HCT116 (cell line): ENCODE results near the gene NLGN2. TPM values are rescaled to one million over a fixed set of nuclear protein-coding genes. Genes with fewer than 3 reads are reported as not detected.

Source experiments
- ATAC-seq: fragments of 200-7000 bp; cut with Tn5 transposase; 2 replicates; pipeline ENCODE4 v1.9.1; 2020; ENCODE audit warnings: mild to moderate bottlenecking, moderate library complexity
- BruUV-seq: library from RNA; stranded (reverse); fragments of 400-500 nt; replicated peaks from 2 replicates; lab custom pipeline; 2021; lab: Mats Ljungman, UMichigan
- CTCF ChIA-PET: fragments of 300-600 bp; sonication (Branson Sonifier 250); formaldehyde crosslinking; loops from one replicate; lab custom pipeline; 2021; ENCODE audit warnings: antibody characterized with exemption; lab: Charles Lee
- POLR2A ChIA-PET: fragments of 300-600, 350-600 bp; sonication (Branson Sonifier 250); formaldehyde crosslinking; loops from one replicate; lab custom pipeline; 2021; ENCODE audit warnings: antibody characterized with exemption; lab: Charles Lee
- RAD21 ChIA-PET, 2 experiments: fragments of 300-600 bp; sonication (Branson Sonifier 250); formaldehyde crosslinking; loops; one replicate each; lab custom pipeline; 2023; ENCODE audit warnings: low total read pairs in 2 of 2; ENCODE audit not compliant: uncharacterized antibody in 2 of 2, unreplicated experiment in 2 of 2, low non-redundant PET in 1 of 2; lab: Charles Lee
- DNase-seq: peaks from one replicate; pipeline ENCODE4 v3.0.0-alpha.2; 2010; ENCODE audit warnings: low read depth, low spot score
- H2AFZ ChIP-seq: fragments of 200-600 bp; shearing (Covaris generic), sonication (generic); 2 replicates; pipeline ENCODE4 v1.6.1; 2017; ENCODE audit warnings: low read depth, mixed run types, mixed read lengths, antibody characterized with exemption, low read length; ENCODE audit not compliant: poor library complexity, severe bottlenecking
- H3K27ac ChIP-seq: 2 replicates; pipeline ENCODE4 v1.5.1; 2012; ENCODE audit warnings: low read depth, low read length
- H3K27me3 ChIP-seq: fragments of 200-600 bp; sonication (generic); 2 replicates; pipeline ENCODE4 v1.6.1; 2016; ENCODE audit warnings: mixed run types, low read length, mixed read lengths; ENCODE audit not compliant: insufficient read depth
- H3K36me3 ChIP-seq, 2 experiments: fragments of 200-500 bp in 1 of 2; fragments of 200-600 bp in 1 of 2; sonication (Bioruptor generic) in 1 of 2; sonication (generic) in 1 of 2; 2 replicates each; pipeline versions ENCODE4 v1.5.1 to v1.6.1; 2014 to 2016; ENCODE audit warnings: low read length in 2 of 2, inconsistent platforms in 1 of 2, mixed read lengths in 1 of 2, mixed run types in 1 of 2; ENCODE audit not compliant: insufficient read depth in 2 of 2, control insufficient read depth in 1 of 2
- H3K4me1 ChIP-seq, 2 experiments: fragments of 200-600 bp in 1 of 2; sonication (generic) in 1 of 2; 2 replicates each; pipeline versions ENCODE4 v1.5.1 to v1.6.1; 2012 to 2017; ENCODE audit warnings: low read length in 2 of 2, inconsistent platforms in 1 of 2, mild to moderate bottlenecking in 1 of 2, mixed read lengths in 1 of 2, mixed run types in 1 of 2, moderate library complexity in 1 of 2; ENCODE audit not compliant: insufficient read depth in 2 of 2, control insufficient read depth in 1 of 2
- H3K4me2 ChIP-seq: fragments of 200-600 bp; sonication (generic); 2 replicates; pipeline ENCODE4 v1.6.1; 2017; ENCODE audit warnings: mixed run types, low read length, mixed read lengths
- H3K4me3 ChIP-seq, 2 experiments: fragments of 200-600 bp in 1 of 2; sonication (generic) in 1 of 2; replicated peaks in 1 of 2; 2 replicates each; pipeline ENCODE4 v1.5.1; 2011 to 2016; ENCODE audit warnings: low read length in 2 of 2, control low read depth in 1 of 2, low read depth in 1 of 2, mild to moderate bottlenecking in 1 of 2, mixed read lengths in 1 of 2, mixed run types in 1 of 2
- H3K79me2 ChIP-seq: fragments of 200-600 bp; sonication (generic); 2 replicates; pipeline ENCODE4 v1.6.1; 2017; ENCODE audit warnings: mild to moderate bottlenecking, mixed run types, low read length, moderate library complexity, mixed read lengths; ENCODE audit not compliant: insufficient read depth
- H3K9ac ChIP-seq: fragments of 200-600 bp; sonication (generic); 2 replicates; pipeline ENCODE4 v1.6.1; 2016; ENCODE audit warnings: low read length, mixed read lengths
- H3K9me2 ChIP-seq: fragments of 200-600 bp; sonication (generic), shearing (Covaris generic); 2 replicates; pipeline ENCODE4 v1.6.1; 2017; ENCODE audit warnings: mixed run types, mild to moderate bottlenecking, moderate library complexity; ENCODE audit not compliant: insufficient read depth
- H3K9me3 ChIP-seq, 2 experiments: fragments of 200-500 bp in 1 of 2; fragments of 200-600 bp in 1 of 2; sonication (Bioruptor generic) in 1 of 2; sonication (generic) in 1 of 2; 2 replicates each; pipeline ENCODE4 v1.6.1; 2014 to 2017; ENCODE audit warnings: low read length in 2 of 2, mixed read lengths in 2 of 2, inconsistent platforms in 1 of 2, low read depth in 1 of 2, mild to moderate bottlenecking in 1 of 2, mixed run types in 1 of 2, moderate library complexity in 1 of 2; ENCODE audit not compliant: control insufficient read depth in 1 of 2, insufficient read depth in 1 of 2
- H4K20me1 ChIP-seq: fragments of 200-600 bp; sonication (generic), shearing (Covaris generic); 2 replicates; pipeline ENCODE4 v1.6.1; 2017; ENCODE audit warnings: mixed run types, mild to moderate bottlenecking, moderate library complexity; ENCODE audit not compliant: insufficient read depth
- EZH2 ChIP-seq: fragments of 200-600 bp; sonication (generic); IDR thresholded peaks from 2 replicates; pipeline ENCODE4 v1.6.1; 2017; ENCODE audit warnings: antibody characterized with exemption, mixed run types
- EZH2phosphoT487 ChIP-seq: fragments of 200-600 bp; IDR thresholded peaks from 2 replicates; pipeline ENCODE4 v1.6.1; 2018; ENCODE audit warnings: antibody characterized with exemption, borderline replicate concordance
- JUND ChIP-seq: IDR thresholded peaks from 2 replicates; pipeline ENCODE4 v1.6.1; 2012
- RAD21 ChIP-seq: IDR thresholded peaks from 2 replicates; pipeline ENCODE4 v1.6.1; 2012; ENCODE audit warnings: low read depth, mild to moderate bottlenecking
- SRF ChIP-seq: IDR thresholded peaks from 2 replicates; pipeline ENCODE4 v1.6.1; 2012; ENCODE audit warnings: low read depth
- TCF7L2 ChIP-seq: IDR thresholded peaks from 2 replicates; pipeline ENCODE4 v1.7.0; 2011; ENCODE audit warnings: borderline replicate concordance, inconsistent platforms; ENCODE audit not compliant: insufficient read depth, insufficient read length; ENCODE audit errors: extremely low read depth
- YY1 ChIP-seq: IDR thresholded peaks from 2 replicates; pipeline ENCODE4 v1.6.1; 2011; ENCODE audit warnings: low read length, low read depth, moderate library complexity, mild to moderate bottlenecking; ENCODE audit not compliant: insufficient replicate concordance; ENCODE audit errors: extremely low read depth
- ZNF274 ChIP-seq: fragments of 200-500 bp; sonication (Bioruptor generic); IDR thresholded peaks from 2 replicates; pipeline ENCODE4 v1.6.1; 2014; ENCODE audit warnings: mild to moderate bottlenecking, low read depth, low read length, inconsistent platforms
- intact Hi-C: fragments of 100-400 bp; cut with micrococcal nuclease; formaldehyde crosslinking; loops from 2 replicates; pipeline ENCODE4 v1.10.0; 2022
- total RNA-seq: library from RNA; stranded (reverse); gene quantifications from one replicate; pipeline ENCODE4 v1.2.1, GENCODE V29; 2021; ENCODE audit not compliant: unreplicated experiment
- TF ChIP-seq, protein P1 (sequence below): IDR thresholded peaks from 2 replicates; pipeline ENCODE4 v1.6.1; 2011; ENCODE audit warnings: mild to moderate bottlenecking, low read length, moderate library complexity; ENCODE audit not compliant: insufficient replicate concordance; ENCODE audit errors: extremely low read depth
- TF ChIP-seq, protein P2 (sequence below): IDR thresholded peaks from 2 replicates; pipeline ENCODE4 v1.6.1; 2012
- TF ChIP-seq, protein P3 (sequence below), 3 experiments: fragments of 200-600 bp in 1 of 3; sonication (generic) in 1 of 3; IDR thresholded peaks in 2 of 3; conservative IDR thresholded peaks in 1 of 3; 2 replicates each; pipeline ENCODE4 v1.5.1; 2012 to 2017; ENCODE audit warnings: low read depth in 2 of 3, low read length in 2 of 3, antibody characterized with exemption in 1 of 3, borderline replicate concordance in 1 of 3, control low read depth in 1 of 3, mild to moderate bottlenecking in 1 of 3, mixed read lengths in 1 of 3, mixed run types in 1 of 3, moderate library complexity in 1 of 3; ENCODE audit not compliant: insufficient read depth in 1 of 3
- TF ChIP-seq, protein P4 (sequence below): IDR thresholded peaks from 2 replicates; pipeline ENCODE4 v1.6.1; 2012

NLGN2 gene
- total RNA-seq, 1 experiment from 2014 or later = 60.5 TPM

DNA sequence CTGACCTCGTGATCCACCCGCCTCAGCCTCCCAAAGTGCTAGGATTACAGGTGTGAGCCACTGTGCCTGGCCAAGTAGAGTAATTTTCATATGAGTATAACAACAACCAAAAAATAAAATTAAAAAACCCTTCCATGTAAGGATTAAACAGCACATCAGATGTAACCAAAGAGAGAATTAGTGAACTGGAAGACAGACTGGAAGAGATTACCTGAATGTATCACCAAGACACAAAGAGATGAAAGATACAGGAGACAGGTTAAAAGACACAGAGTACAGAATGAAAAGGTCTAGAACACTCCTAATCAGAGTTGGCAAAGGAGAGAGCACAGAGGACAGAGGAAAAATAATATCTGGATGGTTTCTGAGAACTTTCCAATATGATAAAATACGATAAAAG lies 28.5 kb upstream of the NLGN2 start:
- ChIA-PET POLR2A (no interaction called here), RAD21 (no interaction called here), CTCF (interaction anchor here (1.6 kb wide), 1 partner anchor 23 kb away, joined by 5 read pairs; no protein-coding TSS in a partner anchor)
- H3K27ac ChIP-seq = no peak overlapping the region
- H4K20me1 ChIP-seq = no peaks in the 10 kb centered on the region
- H3K36me3 ChIP-seq = peaks cover 0 to 9% of the 10 kb centered on the region in 2 experiments; a peak in 1 of 4 replicates
- H3K4me3 ChIP-seq = no peak overlapping the region
- H3K9ac ChIP-seq = no peak overlapping the region
- no peak overlapping the region for H3K4me2 ChIP-seq
- BruUV-seq = no TSS peak
- H3K9me2 ChIP-seq = no peaks in the 10 kb centered on the region
- ATAC-seq = no peak
- H3K4me1 ChIP-seq = peaks cover 8 to 26% of the 10 kb centered on the region in 2 experiments; a peak in 3 of 4 replicates
- no peak for DNase-seq
- no peak overlapping the region for H2AFZ ChIP-seq
- intact Hi-C loops = no loop called here
- H3K79me2 ChIP-seq = peaks cover 8% of the 10 kb centered on the region; the same call in 1 of the 2 replicates
- H3K27me3 ChIP-seq = no peaks in the 10 kb centered on the region
- TF ChIP-seq, protein P1, sequence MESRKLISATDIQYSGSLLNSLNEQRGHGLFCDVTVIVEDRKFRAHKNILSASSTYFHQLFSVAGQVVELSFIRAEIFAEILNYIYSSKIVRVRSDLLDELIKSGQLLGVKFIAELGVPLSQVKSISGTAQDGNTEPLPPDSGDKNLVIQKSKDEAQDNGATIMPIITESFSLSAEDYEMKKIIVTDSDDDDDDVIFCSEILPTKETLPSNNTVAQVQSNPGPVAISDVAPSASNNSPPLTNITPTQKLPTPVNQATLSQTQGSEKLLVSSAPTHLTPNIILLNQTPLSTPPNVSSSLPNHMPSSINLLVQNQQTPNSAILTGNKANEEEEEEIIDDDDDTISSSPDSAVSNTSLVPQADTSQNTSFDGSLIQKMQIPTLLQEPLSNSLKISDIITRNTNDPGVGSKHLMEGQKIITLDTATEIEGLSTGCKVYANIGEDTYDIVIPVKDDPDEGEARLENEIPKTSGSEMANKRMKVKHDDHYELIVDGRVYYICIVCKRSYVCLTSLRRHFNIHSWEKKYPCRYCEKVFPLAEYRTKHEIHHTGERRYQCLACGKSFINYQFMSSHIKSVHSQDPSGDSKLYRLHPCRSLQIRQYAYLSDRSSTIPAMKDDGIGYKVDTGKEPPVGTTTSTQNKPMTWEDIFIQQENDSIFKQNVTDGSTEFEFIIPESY = no peak
- TF ChIP-seq, protein P2, sequence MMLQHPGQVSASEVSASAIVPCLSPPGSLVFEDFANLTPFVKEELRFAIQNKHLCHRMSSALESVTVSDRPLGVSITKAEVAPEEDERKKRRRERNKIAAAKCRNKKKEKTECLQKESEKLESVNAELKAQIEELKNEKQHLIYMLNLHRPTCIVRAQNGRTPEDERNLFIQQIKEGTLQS = no peak
- TF ChIP-seq TCF7L2 (no peak), SRF (no peak), EZH2 (no peak), EZH2phosphoT487 (no peak), ZNF274 (no peak), RAD21 (no peak), JUND (no peak), YY1 (no peak)
- TF ChIP-seq, protein P3, sequence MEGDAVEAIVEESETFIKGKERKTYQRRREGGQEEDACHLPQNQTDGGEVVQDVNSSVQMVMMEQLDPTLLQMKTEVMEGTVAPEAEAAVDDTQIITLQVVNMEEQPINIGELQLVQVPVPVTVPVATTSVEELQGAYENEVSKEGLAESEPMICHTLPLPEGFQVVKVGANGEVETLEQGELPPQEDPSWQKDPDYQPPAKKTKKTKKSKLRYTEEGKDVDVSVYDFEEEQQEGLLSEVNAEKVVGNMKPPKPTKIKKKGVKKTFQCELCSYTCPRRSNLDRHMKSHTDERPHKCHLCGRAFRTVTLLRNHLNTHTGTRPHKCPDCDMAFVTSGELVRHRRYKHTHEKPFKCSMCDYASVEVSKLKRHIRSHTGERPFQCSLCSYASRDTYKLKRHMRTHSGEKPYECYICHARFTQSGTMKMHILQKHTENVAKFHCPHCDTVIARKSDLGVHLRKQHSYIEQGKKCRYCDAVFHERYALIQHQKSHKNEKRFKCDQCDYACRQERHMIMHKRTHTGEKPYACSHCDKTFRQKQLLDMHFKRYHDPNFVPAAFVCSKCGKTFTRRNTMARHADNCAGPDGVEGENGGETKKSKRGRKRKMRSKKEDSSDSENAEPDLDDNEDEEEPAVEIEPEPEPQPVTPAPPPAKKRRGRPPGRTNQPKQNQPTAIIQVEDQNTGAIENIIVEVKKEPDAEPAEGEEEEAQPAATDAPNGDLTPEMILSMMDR (IDR thresholded peaks at IDR 0.05 in 2 of 3, conservative IDR thresholded peaks at IDR 0.05 in 1 of 3; ENCODE audit: borderline replicate concordance in 1 of 3, insufficient read depth in 1 of 3, low read depth in 2 of 3, low read length in 2 of 3) = no peak
- TF ChIP-seq, protein P4, sequence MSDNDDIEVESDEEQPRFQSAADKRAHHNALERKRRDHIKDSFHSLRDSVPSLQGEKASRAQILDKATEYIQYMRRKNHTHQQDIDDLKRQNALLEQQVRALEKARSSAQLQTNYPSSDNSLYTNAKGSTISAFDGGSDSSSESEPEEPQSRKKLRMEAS = no peak
- 0 out of 4 replicates have a peak, but pooled peaks cover 0 to 7% of the 10 kb centered on the region in 2 experiments for H3K9me3 ChIP-seq
